NCI-H345 (cell line): ENCODE results near the gene ACKR2.
A peak's percentile ranks its signal among the peaks of the same experiment; 100 is the strongest.
"Not testable (repeated sequence)": the region's sequence is repeated elsewhere in the genome, so short reads cannot be mapped to it uniquely, and the experiment has no call there.

Experiments
- DNase-seq: peaks from one replicate; lab custom pipeline; 2025; lab: John Stamatoyannopoulos, UW

The ACKR2 gene

DNA sequence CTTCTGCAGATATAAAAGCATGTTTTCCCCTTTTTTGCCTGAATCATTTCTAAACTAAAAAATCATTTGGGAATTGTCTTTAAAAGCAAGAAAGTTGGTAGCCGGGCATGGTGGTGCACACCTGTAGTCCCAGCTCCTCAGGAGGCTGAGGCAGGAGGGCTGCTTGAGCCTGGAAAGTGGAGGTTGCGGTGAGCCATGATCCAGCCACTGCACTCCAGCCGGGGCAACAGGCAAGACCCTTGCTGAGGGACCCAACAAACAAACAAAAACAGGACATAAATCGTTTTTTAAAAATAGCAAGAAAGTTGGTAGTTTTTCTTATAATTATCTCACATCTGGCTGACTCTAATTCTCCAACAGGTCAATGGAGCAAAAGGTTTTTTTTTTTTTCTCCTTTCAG is 7.5 kb upstream of the ACKR2 start:
- DNase-seq = no peak

DNA sequence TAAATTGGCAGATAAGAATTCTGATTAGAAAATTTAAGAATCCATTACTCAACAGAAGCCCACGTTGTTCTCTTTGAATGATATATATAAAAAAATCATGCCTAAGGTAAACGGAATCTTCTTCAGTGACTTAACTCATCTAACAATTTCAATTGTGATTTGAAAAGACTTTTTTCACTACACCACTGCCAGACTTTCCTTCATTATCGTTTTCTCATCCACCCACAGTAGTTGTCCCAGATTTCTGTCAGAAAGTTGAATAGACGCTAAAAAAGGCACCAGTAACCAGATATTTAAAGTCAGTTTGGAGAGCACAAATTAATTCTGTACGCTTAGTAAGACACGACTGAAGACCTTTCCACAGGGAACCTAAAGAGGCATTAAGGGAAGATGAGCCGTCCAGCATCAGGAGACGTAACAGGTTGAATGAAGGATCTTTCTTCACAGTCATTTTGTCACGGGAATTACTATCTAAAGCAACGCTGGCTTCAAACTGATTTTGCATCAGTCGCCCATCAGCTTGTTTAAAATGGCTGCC is 6.3 kb upstream of the ACKR2 start:
- no peak for DNase-seq

DNA sequence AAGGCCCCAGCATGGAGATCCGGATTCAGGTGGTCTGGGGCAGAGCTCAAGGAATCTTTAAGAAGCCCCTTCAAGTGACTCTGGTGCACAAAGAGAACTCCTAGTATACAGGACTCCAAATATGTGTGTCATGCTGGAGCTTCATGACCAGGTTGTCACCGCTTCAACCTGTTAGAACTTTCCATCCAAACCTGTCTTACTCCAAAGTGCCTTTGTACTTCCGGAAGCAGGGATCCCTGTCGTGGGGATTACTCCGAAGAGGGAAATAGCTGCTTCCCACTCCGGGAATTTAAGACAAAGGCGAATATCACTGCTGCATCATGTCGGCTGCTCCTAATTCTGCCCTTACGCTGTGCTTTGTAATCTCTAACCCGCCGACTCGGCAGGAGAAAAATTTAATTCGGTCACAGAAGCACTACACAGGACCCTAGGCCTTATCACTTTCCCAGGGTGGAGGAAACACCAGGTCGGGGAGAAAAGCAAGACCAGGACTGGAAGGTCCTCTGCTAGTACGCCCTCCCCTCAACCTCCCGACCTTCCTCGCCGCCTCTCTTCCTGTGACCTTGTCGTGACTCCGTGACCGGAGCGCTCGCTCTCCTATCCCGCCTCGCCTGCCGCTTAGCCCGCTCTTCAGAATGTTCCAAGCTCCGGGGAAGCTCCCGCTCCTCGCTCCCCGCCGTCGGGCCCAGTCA is 5.7 kb upstream of the ACKR2 start:
- no peak for DNase-seq

DNA sequence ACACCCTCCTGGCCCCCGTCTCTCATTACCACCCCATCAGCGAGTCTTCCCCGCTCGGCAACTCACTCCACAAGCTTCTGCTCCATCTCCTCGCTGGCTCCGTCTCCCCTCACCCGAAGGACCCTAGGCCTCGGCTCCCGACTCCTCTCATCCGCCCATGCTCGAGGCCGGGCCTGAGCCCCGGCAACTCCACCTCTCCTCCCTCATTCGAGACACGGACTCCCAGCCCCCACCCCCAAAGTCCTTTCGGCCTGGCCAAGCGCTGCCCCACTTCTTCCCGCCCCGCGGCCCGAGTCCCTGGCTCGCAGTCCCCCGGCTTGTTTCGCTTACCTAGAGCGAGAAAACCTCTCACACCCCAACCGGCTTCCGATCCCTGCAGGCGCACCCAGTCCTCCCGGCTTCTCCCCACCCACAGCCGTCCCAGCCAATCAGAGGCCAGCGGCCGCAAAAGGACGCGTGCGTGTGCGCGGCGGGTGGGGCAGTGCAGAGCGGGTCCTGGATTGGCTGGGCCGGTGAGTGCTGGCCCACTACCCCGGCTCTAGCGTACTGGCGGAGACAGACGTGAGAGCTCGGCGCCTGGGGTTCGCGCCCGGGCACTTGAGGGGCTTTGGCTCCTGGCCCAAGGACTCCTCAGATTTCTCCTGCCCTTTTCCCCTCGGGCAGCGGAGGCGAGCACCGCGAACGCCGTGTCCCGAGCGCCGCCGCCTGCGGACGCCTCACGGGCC is 5.0 kb upstream of the ACKR2 start, which contains the start of gene HIGD1A:
Gene HIGD1A (minus strand): TSS at position 385 of the 725 bp plus-strand sequence. CDS start 10,237 bp downstream, outside the sequence.
- DNase-seq = peak; percentile 93

DNA sequence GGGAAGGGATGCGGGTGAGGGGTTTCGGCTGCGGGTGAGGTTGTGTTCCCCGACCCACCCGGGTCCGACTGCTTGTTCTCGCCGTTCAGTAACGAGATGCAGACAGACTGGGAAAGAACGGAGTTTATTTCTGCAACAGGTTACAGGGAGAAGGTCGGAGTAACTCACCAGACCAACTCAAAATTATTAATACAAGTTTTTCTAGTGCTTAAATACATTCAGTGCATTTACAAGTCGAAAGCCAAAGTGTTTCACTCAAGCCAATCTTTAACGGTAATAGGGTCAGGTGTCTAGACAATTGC is 4.5 kb upstream of the ACKR2 start:
- DNase-seq = no peak

DNA sequence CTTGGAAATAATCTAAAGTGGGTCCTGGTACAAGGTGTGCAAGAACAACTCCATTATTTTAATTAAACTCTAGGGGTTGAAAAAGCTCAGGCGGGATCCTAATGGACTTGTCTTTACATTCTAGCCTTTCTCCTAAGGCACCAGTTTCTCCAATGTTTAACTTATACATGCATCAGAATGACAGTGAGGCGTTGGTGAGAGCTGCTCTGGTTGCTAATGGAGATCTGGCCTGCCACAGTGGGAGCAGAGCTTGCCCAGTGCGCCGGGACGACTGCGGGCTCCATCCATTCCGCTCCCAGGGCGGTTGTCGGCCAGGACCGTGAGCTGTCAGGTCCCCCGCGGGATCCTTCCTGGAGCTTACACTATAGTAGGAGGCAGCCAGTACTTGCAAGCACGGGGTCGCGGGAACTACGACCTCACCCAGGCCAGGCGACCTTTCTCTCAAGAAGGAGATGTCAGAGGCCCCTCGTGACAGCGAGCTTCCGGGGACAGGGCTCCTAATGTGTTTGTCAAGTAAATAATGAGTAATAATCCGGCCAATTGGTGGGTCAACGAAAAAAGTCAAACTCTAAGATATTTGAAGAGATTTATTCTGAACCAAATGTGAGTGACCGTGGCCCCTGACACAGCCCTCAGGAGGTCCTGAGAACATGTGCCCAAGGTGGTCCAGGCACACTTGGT is 4.0 kb upstream of the ACKR2 start:
- DNase-seq = no peak

DNA sequence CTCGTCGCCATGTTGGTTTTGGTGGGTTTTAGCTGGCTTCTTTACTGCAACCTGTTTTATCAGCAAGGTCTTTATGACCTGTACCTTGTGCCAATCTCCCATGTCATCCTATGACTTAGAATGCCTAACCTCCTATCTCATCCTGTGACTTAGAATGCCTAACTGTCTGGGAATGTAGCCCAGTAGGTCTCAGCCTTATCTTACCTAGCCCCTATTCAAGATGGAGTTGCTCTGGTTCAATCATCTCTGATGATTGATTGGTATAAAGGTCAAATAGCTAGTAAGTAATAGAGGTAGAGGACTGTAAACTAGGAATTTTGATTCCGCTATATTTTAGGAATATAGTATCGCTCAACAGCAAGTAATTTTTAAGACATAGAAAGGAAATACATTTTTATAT is 1.3 kb upstream of the ACKR2 start:
- no peak for DNase-seq

DNA sequence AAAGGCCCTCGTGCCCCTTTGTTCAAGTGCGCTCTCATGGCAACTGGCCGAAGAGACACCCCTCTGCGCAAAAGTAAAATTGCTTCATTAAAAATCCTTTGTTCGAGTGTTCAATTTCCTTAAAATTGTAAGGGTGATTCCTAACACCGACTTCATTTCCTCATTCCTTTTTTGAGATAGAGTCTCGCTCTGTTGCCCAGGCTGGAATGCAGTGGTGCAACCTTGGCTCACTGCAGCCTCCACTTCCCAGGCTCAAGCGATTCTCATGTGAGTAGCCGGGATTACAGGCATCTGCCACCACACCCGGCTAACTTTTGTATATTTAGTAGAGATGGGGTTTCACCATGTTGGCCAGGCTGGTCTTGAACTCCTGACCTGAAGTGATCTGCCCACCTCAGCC is 1.5 kb downstream of the ACKR2 start:
- DNase-seq = not testable (repeated sequence)

DNA sequence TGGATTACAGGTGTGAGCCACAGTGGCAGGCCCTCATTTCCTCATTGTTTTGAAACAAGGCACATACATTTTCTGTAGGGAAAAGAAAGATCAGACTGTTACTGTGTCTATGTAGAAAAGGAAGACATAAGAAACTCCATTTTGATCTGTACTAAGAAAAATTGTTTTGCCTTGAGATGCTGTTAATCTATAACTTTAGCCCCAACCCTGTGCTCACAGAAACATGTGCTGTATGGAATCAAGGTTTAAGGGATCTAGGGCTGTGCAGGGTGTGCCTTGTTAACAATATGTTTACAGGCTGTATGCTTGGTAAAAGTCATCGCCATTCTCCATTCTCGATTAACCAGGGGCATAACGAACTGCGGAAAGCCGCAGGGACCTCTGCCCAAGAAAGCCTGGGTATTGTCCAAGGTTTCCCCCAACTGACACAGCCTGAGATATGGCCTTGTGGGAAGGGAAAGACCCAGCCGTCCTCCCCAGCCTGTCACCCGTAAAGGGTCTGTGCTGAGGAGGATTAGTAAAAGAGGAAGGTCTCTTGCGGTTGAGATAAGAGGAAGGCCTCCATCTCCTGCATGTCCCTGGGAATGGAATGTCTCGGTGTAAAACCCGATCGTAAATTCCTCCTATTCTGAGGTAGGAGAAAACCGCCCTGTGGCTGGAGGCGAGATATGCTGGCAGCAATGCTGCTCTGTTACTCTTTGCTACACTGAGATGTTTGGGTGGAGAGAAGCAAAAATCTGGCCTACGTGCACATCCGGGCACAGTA is 2.1 kb downstream of the ACKR2 start:
- DNase-seq = not testable (repeated sequence)

DNA sequence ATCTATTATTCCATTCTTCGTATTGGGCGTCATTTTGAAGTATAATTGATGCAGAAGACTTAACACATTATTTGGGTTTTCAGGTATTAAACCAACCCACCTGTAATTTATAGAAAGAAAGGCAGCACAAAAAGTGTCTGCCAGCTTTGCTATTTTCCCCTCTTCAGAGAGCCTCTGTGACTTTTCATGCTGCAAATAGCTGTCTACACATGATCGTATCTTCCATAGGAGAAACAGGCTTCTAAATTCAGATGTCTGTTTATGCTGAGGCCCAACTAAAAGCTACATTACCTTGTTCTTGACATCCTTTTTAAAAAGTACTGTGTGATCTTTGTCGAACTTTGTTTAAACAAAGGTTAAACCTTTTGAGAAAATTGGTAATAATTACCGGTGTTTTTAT is 5.0 kb downstream of the ACKR2 start:
- DNase-seq = no peak

DNA sequence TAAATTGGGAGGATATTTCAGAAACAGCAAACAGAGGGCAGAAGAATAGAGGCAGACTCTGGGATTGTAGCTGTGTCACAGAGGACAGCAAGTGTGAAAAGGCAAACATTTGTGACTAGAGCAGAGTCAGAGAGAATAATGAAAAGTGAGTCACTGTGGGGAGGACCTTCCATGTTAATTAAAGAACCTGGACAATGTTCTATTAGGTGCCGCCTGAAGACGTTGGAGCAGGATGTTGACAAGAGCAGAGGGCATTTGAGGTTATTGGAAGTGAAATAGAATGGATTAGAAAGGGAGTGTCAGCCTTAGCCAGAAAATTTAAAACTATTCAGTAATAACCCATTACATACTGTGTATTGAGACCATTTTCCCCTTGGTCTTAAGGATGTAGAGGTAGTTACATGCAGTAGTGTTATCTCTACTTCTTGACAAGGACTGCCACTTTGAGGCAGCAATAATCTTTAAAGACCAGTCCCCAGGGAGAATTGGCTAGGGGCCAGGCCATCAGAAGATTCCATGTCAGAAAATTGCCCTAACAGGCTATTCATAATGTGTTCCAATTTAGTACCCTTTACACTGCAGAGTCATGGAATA is 5.8 kb downstream of the ACKR2 start:
- DNase-seq = no peak

DNA sequence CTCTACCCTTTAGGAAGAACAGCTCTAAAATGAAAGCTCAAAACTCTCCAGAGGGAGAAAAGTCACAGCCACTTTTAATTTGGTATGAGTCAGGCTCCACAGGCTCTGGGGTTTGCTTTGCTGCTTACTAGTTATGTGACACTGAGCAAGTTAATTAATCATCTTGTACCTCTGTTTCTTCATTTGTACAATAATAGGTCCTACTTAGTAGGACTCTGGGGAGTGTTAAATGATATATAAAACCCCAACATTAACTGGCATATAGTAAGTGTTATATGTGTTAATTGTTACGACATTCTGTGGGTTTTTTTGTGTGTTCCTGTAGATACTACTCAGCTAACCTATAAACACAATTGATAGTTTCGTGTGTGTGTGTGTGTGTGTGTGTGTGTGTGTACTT is 6.6 kb downstream of the ACKR2 start:
- no peak for DNase-seq

DNA sequence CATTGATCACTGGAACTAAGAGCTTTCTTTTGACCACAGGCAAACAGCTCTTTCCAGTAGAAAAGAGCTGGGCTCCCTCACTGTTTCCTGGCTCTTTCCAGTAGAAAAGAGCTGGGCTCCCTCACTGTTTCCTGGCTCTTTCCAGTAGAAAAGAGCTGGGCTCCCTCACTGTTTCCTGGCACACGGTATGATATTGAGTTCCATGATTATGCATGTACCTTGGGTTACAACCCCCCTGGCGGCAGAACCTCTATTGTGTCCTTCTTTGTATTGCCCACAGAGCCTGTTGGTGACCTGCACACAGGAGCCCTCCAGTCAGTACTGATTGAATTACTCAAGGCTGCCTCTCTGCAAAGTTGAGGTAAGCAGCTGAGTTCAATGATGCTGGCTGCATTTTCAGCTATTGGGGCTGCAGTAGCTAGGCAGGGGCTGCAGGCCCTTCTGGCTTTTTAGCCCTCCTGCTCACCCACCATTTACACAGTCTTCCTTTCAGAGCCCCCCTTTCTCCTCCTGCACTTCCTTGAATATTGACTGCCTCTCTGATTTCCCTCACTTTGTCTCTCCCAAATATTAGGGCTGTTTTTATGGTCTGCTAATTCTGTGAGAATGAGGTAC is 10.2 kb downstream of the ACKR2 start:
- DNase-seq = peak; percentile 84

DNA sequence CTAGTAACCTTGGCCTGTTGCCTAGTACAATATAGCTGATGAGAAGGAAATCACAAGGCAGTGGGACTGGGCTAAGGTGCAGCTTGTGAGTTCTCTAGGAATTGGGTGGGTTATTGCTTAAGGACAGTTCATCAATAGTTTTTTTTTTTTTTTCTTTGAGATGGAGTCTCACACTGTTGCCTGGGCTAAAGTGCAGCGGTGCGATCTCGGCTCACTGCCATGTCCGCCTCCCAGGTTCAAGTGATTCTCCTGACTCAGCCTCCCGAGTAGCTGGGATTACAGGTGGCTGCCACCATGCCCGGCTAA is 11.5 kb downstream of the ACKR2 start:
- no peak for DNase-seq

DNA sequence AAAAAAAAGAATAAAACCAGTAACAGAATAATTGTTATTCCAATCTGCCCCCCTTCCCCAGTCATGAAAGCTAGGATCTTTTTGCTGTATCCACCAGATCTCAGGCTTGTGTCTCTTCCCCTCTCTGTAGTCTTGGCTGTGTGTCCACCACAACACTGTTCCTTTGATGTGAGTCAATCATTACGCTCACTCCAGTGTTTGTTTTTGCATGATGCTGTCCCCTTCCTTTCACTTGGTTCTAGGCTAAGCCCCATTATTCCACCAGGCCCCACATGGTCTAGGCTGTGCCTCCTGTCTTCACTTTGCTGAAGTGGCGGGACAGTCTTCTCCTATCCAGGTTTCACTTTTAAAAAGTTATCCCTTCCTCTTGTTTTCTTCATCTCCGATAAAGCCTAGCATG is 13.6 kb downstream of the ACKR2 start:
- DNase-seq = peak; percentile 18

DNA sequence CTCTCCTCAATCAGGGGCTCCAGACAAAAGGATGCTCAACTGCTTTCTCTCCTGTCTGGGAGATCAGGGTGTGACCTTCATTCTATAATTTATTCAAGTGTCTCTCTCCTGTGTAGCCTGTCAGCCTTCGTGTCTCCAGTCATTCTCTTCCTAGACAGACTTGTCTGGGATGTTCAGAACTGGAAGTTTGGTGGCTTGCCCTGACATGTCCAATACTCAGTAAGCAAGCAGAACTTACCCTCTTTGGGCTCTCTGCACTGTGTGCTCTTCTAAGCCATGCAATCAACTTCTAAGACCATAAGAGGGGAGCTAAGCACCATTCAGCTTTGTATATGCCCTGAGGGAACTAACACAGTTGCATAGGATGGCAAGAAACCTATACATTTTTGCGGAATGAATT is 14.1 kb downstream of the ACKR2 start:
- peak; percentile 82 for DNase-seq

DNA sequence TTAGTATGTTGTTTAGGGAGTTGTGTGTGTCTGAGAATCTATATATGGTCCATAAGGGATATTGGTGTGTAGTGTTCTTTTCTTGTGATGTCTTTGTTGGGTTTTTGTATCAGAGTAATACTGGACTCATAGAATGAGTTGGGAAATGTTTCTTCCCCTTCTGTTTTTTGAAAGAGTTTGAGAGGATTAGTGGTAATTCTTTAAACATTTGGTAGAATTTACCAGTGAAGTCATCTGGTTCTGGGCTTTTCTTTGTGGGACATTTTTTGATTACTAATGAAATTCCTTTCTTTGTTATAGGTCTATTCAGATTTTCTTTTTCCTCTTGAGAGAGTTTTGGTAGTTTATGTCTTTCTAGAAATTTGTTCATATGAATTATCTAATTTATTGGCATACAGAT is 16.9 kb downstream of the ACKR2 start:
- DNase-seq = no peak

DNA sequence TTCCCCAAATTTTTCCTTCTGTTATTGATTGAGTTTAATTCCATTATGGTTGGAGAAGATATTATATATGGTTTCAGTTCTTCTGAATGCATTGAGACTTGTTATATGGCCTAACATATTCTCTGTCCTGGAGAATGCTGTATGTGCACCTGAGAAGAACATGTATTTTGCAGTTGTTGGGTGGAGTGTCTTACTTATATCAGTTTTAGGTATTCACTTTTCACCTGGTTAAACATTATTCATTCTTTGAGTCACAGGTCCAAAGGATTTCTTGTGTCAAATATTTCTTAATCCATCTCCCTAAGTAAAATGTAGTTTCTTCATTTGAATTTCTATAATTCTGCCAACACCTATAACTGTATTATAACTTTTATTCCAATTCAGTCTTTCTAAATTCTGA is 17.8 kb downstream of the ACKR2 start:
- no peak for DNase-seq

DNA sequence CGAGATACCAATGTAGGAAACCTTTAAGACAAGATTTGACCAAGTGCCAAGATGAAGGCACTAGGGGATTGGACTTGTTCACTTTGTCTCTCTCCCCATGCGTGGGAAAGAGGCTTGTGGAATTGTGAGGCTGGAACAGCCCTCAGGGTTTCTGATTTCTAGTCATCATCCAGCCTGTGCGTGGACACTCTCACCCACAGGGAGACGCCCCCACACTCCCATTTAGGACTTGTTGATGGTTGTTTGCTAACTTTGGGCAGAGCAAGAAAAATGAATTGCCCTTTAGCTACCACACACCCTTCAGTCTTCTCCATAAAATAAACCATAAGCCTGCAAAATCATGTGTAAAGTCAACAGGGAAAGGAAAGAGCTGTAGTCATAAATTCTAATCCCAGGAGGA is 18.4 kb downstream of the ACKR2 start:
- no peak for DNase-seq

DNA sequence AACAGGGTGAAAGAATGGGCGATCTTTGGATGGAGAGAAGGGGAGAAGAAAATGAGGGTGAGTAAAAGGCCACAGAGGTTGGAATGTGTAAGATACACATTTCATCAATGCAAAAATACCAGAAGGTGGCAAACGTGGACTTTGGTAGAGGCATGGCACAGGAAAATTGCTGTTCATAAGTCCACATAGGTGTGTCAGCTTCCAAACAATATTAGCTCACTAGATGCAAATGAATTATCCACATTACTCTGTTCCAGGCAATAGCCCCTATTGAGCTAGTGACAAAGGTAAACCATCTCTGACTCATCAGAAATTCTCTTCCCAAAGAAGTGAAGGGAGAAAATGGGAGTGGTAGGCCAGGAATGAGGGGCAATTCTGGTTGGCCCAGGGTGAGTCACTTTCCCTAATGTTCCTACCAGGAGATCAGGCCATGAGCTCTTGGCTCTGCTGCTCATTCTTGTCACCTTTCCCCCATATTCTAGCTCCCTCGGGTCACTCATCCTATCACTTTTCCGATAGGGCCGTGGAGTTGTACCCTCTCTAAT is 19.9 kb downstream of the ACKR2 start:
- no peak for DNase-seq
